ENCODE data around the gene CDK7.

CDK7 gene

GRCh38 chr5:69209602-69210001 lies 25.1 kb upstream of the CDK7 start (continued):
- no peak for TF ChIP-seq ZBTB17 (tag by site-specific recombination; IDR thresholded peaks at IDR 0.05)
- no peak for TF ChIP-seq CTCF (tag by site-specific recombination; IDR thresholded peaks at IDR 0.05)
- no peak for TF ChIP-seq ZNF654 (tag by site-specific recombination; IDR thresholded peaks at IDR 0.05; ENCODE audit: low read depth)
- TF ChIP-seq GLIS1 (tag by site-specific recombination; IDR thresholded peaks at IDR 0.05) = no peak
- no peak for TF ChIP-seq ZNF10 (tag by site-specific recombination; IDR thresholded peaks at IDR 0.05)

- Histone ChIP-seq H3K27ac (ENCODE audit: extremely low read depth, low read depth, low read length) (no peak overlapping the region), H3K9me3 (ENCODE audit: control insufficient read depth, insufficient read depth, low read depth, low read length) (no peaks in the 10 kb centered on the region)
- POLR2A ChIA-PET = interaction anchor here (1.3 to 1.4 kb wide), 2 partner anchors 21 to 23 kb away, joined by 3 read pairs; partner anchors contain the start of genes CDK7 and CENPH
Observed at GRCh38 chr5:69211200-69211599, 23.5 kb upstream of the CDK7 start.

More at GRCh38 chr5:69211200-69211599, 23.5 kb upstream of the CDK7 start:
- H3K4me3 ChIP-seq (ENCODE audit: low read depth, low read length) = no peak overlapping the region
- CTCF ChIA-PET = interaction anchor here (0.6 to 0.8 kb wide), 2 partner anchors 109 to 187 kb away, joined by 3 read pairs; no protein-coding TSS in a partner anchor
- peaks cover 48% of the 10 kb centered on the region in 2 experiments for H3K36me3 ChIP-seq (ENCODE audit: control insufficient read depth in 2 of 2, insufficient read depth in 1 of 2, low read length in 2 of 2)
- H3K4me1 ChIP-seq (ENCODE audit: control insufficient read depth, insufficient read depth, low read length) = no peaks in the 10 kb centered on the region
- TF ChIP-seq ZFP3 (tag by site-specific recombination; IDR thresholded peaks at IDR 0.05; ENCODE audit: low read depth) (no peak), ZNF133 (tag by site-specific recombination; IDR thresholded peaks at IDR 0.05) (no peak), PATZ1 (tag by site-specific recombination; IDR thresholded peaks at IDR 0.05) (no peak), PRDM2 (tag by site-specific recombination; IDR thresholded peaks at IDR 0.05; ENCODE audit: borderline replicate concordance) (no peak), ZNF645 (tag by site-specific recombination; IDR thresholded peaks at IDR 0.05) (no peak), ZNF530 (tag by site-specific recombination; IDR thresholded peaks at IDR 0.05; ENCODE audit: low read depth) (no peak), OVOL3 (tag by site-specific recombination; IDR thresholded peaks at IDR 0.05) (no peak), ZNF24 (tag by site-specific recombination; IDR thresholded peaks at IDR 0.05) (no peak), ZNF202 (tag by site-specific recombination; IDR thresholded peaks at IDR 0.05; ENCODE audit: borderline replicate concordance) (no peak), ZNF692 (tag by site-specific recombination; IDR thresholded peaks at IDR 0.05) (no peak), ZNF704 (tag by site-specific recombination; IDR thresholded peaks at IDR 0.05) (no peak)

Data from HEK293 (cell line).